NCI-H2171 (cell line): ENCODE data around the gene ANKS1A.

Source experiments
- DNase-seq: peaks from one replicate; lab custom pipeline; 2025; lab: John Stamatoyannopoulos, UW

The ANKS1A gene

GRCh38 chr6:35072698-35073055, 183.6 kb downstream of the ANKS1A start:
- DNase-seq: no peak

GRCh38 chr6:35073211-35073610, 184.2 kb downstream of the ANKS1A start:
- no peak for DNase-seq

- no peak for DNase-seq
Measured at GRCh38 chr6:35073766-35074471, 184.9 kb downstream of the ANKS1A start.

- peak; percentile 21 for DNase-seq
Measured at GRCh38 chr6:35076997-35077712, 188.1 kb downstream of the ANKS1A start.

GRCh38 chr6:35077713-35078105, 188.7 kb downstream of the ANKS1A start:
- DNase-seq: no peak

GRCh38 chr6:35078226-35078850, 189.3 kb downstream of the ANKS1A start:
- DNase-seq: no peak

GRCh38 chr6:35078896-35079295, 189.8 kb downstream of the ANKS1A start:
- DNase-seq: no peak

GRCh38 chr6:35079311-35080000, 190.4 kb downstream of the ANKS1A start:
- DNase-seq: no peak

- no peak for DNase-seq
Measured at GRCh38 chr6:35080016-35080680, 191.1 kb downstream of the ANKS1A start.

- no peak for DNase-seq
Measured at GRCh38 chr6:35080821-35081425, 191.9 kb downstream of the ANKS1A start.

GRCh38 chr6:35081426-35081851, 192.4 kb downstream of the ANKS1A start:
- no peak for DNase-seq

GRCh38 chr6:35082046-35082732, 193.1 kb downstream of the ANKS1A start:
- no peak for DNase-seq

GRCh38 chr6:35082733-35083403, 193.8 kb downstream of the ANKS1A start:
- no peak for DNase-seq

GRCh38 chr6:35083507-35083906, 194.5 kb downstream of the ANKS1A start:
- DNase-seq: no peak

- no peak for DNase-seq
Measured at GRCh38 chr6:35084041-35084491, 195.0 kb downstream of the ANKS1A start.

GRCh38 chr6:35084511-35085203, 195.6 kb downstream of the ANKS1A start:
- DNase-seq: no peak

- no peak for DNase-seq
Measured at GRCh38 chr6:35085359-35086281, 196.6 kb downstream of the ANKS1A start.

GRCh38 chr6:35086282-35086632, 197.2 kb downstream of the ANKS1A start:
- DNase-seq: no peak
